A673 (cell line): Measurements from ENCODE around the gene KRTAP12-4.

Experiments used
- CTCF ChIP-seq: fragments of 300-800, 200-600 bp; sonication (generic); conservative IDR thresholded peaks from 2 replicates; pipeline ENCODE4 v1.5.1; 2017; ENCODE audit warnings: low read depth, mild to moderate bottlenecking, antibody characterized with exemption, low read length, moderate library complexity, mixed read lengths
- EZH2 ChIP-seq: fragments of 200-600 bp; sonication (generic); IDR thresholded peaks from 2 replicates; pipeline ENCODE4 v1.6.1; 2017; ENCODE audit warnings: borderline replicate concordance, low read depth, mild to moderate bottlenecking, mixed read lengths, antibody characterized with exemption, low read length; ENCODE audit not compliant: poor library complexity, severe bottlenecking

GRCh38 chr21:44650265-44650972 lies 4.0 kb downstream of the KRTAP12-4 start:
- no peak for TF ChIP-seq EZH2
- no peak for TF ChIP-seq CTCF
